Measurements from ENCODE around the gene KCNAB1.

GRCh38 chr3:156109989-156110388 is 10.4 kb upstream of the KCNAB1 start:
- TF ChIP-seq, protein P1, sequence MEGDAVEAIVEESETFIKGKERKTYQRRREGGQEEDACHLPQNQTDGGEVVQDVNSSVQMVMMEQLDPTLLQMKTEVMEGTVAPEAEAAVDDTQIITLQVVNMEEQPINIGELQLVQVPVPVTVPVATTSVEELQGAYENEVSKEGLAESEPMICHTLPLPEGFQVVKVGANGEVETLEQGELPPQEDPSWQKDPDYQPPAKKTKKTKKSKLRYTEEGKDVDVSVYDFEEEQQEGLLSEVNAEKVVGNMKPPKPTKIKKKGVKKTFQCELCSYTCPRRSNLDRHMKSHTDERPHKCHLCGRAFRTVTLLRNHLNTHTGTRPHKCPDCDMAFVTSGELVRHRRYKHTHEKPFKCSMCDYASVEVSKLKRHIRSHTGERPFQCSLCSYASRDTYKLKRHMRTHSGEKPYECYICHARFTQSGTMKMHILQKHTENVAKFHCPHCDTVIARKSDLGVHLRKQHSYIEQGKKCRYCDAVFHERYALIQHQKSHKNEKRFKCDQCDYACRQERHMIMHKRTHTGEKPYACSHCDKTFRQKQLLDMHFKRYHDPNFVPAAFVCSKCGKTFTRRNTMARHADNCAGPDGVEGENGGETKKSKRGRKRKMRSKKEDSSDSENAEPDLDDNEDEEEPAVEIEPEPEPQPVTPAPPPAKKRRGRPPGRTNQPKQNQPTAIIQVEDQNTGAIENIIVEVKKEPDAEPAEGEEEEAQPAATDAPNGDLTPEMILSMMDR (conservative IDR thresholded peaks at IDR 0.05), result no peak
- no peak for TF ChIP-seq EZH2 (IDR thresholded peaks at IDR 0.05; ENCODE audit: low read depth)

All from PC-9 (cell line).